Activated CD4-positive, alpha-beta T cell treated with anti-CD3 and anti-CD28 coated beads, Interleukin-2, amount 50 U/mL, for 16 hours (primary cell): Measurements from ENCODE around the gene STIM2.
"Not testable (repeated sequence)": the region's sequence is repeated elsewhere in the genome, so short reads cannot be mapped to it uniquely, and the experiment has no call there.

Experiments used
- DNase-seq: peaks from one replicate; pipeline ENCODE4 v3.0.0-alpha.2; 2020

STIM2 gene

GRCh38 chr4:26860157-26860921 lies at the start of gene STIM2:
Gene STIM2 (plus strand): TSS chr4:26860841.
- DNase-seq: peak; percentile 99

GRCh38 chr4:26811571-26811970 lies 49.1 kb upstream of the STIM2 start:
- DNase-seq: not testable (repeated sequence)

GRCh38 chr4:26812049-26812714 lies 48.5 kb upstream of the STIM2 start:
- DNase-seq: no peak

DNA sequence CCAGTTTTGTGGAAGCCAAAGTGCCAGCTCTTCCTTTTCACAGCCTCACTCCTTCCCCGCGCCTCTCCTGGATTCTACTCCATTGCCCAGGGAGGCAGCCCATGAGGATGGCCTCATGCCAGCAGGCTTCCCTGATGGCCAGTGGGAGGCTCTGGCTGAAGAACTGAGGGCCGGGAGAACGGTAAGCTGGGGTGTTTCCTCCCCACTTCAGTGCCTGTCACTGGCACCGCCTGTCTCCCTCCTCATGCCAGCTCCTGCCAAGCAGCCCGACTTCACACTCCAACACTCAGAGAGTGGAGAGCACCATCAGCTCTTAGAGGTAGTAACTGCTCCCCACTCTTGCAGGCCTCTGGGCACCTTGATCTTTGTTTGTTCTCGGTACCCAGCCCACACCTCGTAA lies 46.9 kb upstream of the STIM2 start:
- no peak for DNase-seq

GRCh38 chr4:26815199-26815598 lies 45.4 kb upstream of the STIM2 start:
- no peak for DNase-seq

- no peak for DNase-seq
These were observed 44.9 kb upstream of the STIM2 start for GRCh38 chr4:26815706-26816105.

GRCh38 chr4:26819026-26819425 lies 41.6 kb upstream of the STIM2 start:
- DNase-seq: no peak

- no peak for DNase-seq
These were observed 41.1 kb upstream of the STIM2 start for GRCh38 chr4:26819478-26820095.

GRCh38 chr4:26820346-26820745 lies 40.3 kb upstream of the STIM2 start:
- no peak for DNase-seq

GRCh38 chr4:26821031-26821430 lies 39.6 kb upstream of the STIM2 start:
- no peak for DNase-seq

- DNase-seq: no peak
These were observed 38.8 kb upstream of the STIM2 start for GRCh38 chr4:26821677-26822503.

DNA sequence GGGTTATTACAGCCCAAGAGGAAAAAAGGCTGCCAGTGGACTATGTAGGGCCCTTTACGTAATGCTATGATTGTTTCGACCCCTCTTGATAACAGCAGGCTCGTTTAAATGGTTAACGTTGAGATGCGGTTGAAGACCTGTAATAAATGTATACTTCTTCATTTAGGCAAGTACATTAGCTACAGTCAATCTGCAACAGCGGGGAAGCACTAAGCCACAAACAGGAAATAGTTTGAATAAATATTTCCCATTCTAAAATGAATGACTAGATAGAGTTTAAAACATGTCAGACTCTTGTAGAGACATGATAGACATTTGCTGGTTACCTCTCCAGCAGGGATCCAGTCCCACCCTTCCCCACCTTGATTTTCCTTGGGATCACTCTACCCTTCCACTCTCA lies 38.1 kb upstream of the STIM2 start:
- DNase-seq: peak; percentile 30

GRCh38 chr4:26822974-26823373 lies 37.7 kb upstream of the STIM2 start:
- DNase-seq: not testable (repeated sequence)

- no peak for DNase-seq
These were observed 37.1 kb upstream of the STIM2 start for GRCh38 chr4:26823583-26823982.

DNA sequence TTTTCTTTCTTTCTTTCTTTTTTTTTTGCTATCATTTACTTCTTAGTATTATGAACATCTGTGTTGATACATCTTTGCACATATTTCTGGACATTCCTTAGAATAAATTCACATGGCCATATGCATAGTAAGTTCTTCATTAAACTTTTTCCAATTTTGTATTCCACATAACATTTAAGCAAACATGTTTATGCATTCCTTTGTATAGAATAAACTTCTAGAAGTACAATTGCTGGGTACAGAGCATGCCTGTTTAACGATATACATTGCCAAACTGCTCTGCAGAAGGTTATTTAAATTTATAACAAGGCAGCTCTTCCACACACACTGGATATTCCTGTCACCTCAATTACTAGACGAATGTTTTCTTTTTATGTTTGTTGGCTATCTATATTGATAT lies 36.0 kb upstream of the STIM2 start:
- no peak for DNase-seq

- no peak for DNase-seq
These were observed 33.9 kb upstream of the STIM2 start for GRCh38 chr4:26826721-26827120.

DNA sequence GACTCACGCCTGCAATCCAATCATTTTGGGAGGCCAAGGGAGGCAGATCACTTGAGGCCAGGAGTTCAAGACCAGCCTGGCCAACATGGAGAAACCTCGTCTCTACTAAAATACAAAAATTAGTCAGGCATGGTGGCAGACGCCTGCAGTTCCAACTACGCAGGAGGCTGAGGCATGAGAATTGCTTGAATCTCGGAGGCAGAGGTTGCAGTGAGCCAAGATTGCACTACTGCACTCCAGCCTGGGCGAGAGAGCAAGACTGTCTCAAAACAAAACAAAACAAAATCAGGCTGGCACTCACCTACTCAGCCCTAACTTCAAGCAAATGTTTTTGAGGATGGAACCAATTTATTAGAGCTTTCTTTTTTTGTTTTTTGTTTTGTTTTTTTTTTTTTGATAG lies 33.3 kb upstream of the STIM2 start:
- DNase-seq: not testable (repeated sequence)

GRCh38 chr4:26827798-26828197 lies 32.8 kb upstream of the STIM2 start:
- DNase-seq: no peak

GRCh38 chr4:26829018-26829417 lies 31.6 kb upstream of the STIM2 start:
- DNase-seq: no peak

DNA sequence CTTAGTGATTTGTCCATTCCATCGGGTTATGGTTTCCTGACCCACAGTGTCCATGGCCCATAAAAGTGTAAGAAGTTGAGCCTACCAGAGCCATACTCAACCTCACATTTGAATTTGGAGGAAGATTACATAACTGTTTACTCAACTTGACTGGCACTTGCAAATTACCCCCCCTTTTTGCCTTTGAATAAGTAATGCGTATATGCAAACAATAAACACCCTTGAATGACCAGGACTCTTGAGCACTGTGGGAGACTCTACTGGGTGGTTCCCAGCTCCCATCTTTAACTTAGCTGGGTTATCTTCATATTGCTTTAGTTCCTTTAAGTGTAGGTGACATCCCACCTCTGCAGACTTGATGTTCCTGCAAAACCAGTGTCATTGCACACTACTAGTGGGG lies 30.6 kb upstream of the STIM2 start:
- no peak for DNase-seq

- DNase-seq: no peak
These were observed 29.9 kb upstream of the STIM2 start for GRCh38 chr4:26830701-26831100.

DNA sequence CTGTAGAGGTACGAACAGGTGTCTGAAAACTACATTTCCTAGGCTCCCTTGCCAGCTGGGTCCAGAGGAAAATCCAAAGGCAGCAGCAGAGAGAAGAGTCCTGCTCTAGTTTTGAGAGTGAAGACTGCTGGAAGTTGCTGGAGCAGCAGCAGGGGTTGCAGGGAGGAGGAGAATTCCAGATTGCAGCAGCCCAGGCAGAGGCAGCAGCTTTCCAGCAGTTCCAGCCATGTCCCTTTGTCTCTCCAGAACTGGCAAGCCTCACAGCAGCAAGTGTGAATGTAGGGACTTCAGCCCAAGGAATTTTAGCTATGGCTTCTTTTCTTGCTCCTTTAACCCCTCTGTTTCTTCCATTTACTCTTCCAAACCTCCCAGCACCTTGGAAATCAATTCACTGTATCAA lies 24.1 kb upstream of the STIM2 start:
- DNase-seq: no peak
